Amniotic stem cell (primary cell): ENCODE data around the gene MOSMO.
"Not testable (repeated sequence)": the region's sequence is repeated elsewhere in the genome, so short reads cannot be mapped to it uniquely, and the experiment has no call there.

ENCODE experiments used
- DNase-seq: peaks from one replicate; lab custom pipeline; 2025; lab: John Stamatoyannopoulos, UW

The MOSMO gene

GRCh38 chr16:22003195-22003594 lies 4.7 kb upstream of the MOSMO start:
- no peak for DNase-seq

- DNase-seq = no peak
Measured at GRCh38 chr16:22004341-22004740, 3.6 kb upstream of the MOSMO start.

- no peak for DNase-seq
Measured at GRCh38 chr16:22005746-22006145, 2.2 kb upstream of the MOSMO start.

DNA sequence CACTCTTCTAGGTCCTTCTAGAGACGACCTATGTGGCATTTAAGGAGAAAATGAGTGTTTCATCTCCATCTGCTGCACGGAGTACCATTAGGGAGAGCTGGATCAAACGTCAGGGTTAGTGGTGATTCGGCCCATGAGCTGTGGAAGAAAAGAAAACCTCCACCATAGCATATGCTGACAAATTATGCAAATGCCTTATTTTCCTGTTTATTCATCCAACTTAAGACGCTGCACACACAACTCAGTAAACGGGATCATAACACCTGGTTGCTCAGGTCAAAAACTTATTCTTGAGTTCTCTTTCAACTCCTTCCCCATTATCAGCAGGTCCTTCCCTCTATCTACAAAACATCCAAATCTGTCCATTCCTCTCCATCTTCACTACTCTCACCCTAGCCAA lies 1.3 kb upstream of the MOSMO start:
- no peak for DNase-seq

DNA sequence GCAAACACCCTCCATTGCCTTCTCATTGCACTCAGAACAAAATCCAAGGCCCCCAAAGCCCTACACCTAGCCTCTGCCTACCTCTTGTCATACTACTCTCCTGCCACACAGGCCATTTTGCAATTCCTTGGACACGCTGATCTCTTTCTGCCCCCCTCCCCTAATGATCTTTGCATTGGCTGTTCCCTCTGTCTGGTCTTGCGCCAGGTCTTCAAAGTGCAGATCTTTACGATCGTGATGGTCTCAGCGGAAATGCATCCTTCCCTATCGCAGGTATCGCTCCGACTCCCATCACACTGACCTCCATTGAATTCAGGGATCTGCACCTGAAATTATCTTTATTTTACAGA lies 777 bp upstream of the MOSMO start:
- no peak for DNase-seq

GRCh38 chr16:22008215-22009059 lies 526 bp downstream of the MOSMO start:
- DNase-seq = no peak

GRCh38 chr16:22010902-22011301 lies 3.0 kb downstream of the MOSMO start:
- no peak for DNase-seq

DNA sequence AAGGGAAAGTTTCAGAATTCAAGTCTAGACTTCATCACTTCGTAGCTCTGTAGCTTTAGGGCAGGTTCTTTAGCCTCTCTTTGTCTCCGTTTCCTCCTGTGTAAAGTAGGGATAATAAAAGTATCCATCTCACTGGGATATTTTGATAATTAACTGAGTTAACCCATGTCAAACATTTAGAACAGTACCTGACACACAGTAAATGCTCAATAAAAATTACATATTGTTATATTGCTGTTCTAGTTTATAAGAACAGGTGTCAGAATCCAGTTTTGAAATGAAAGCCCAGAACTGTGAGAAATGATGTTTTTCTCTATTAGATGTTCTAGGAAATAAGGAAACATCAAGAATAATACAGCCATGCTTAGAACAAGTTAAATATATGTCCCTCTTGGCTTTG lies 4.3 kb downstream of the MOSMO start:
- no peak for DNase-seq

DNA sequence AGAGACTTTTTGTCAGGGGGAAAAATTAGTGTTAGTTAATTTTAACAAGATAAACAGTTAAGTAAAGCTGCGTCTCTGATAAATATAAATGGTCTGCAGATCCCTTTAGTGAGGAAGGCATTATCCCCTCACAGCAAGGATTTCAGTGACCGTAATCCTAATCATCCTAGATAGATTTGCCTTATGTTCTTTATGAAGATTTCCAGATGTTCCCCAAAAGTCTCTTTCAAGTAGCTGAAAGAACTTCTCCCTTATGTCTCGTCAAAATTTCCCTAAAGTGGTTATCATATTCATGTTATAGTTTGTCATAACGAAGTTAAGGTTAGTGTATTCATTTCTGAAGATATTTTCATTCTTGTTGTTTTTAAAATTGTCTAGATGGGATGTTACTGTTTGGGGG lies 5.6 kb downstream of the MOSMO start:
- no peak for DNase-seq

DNA sequence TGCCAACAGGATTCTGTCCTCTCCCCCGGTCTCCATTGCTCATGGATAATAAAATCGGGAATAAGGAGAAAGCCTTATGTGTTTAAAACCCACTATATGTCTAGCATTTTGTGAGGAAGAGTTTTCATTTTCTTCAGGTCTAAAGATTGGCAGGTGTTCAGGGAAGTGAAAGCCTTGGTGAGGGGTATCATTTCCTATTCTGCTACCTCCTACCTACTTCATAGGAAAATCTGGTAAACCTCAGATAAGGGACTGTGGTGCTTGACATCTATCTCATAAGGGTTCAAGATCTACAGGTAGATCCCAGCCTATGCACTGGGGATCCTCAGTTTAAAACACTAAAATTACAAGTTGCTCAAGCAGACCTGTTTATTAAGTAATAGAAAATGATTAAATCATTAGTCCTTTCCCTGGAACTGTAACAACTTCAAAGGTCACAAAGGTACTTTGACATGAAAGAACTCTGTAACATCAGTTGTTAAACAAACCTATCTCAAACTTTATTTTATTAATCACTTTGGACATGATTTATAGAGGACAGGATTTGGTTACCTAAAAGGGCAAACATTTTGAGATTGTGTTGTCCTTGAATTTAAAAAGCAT lies 6.5 kb downstream of the MOSMO start:
- no peak for DNase-seq

GRCh38 chr16:22016927-22017326 lies 9.0 kb downstream of the MOSMO start:
- no peak for DNase-seq

DNA sequence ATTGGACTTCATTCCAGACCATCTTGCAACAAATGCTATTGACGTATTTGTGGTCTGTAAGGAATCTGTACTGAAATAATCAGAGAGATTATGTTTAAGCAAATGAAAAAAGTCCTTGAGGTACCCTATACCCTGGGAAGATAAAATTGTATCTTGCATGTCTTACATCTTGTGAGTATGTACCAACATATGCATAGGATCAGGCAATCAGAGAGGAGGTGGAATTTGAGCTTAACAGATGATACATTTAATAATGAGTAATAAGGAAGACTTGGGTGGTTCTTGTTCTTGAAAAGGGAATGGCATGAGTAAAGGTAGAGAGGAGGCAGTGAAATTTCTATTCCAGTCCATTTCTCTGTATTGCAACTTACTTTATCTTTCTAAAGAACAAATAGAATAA lies 10.6 kb downstream of the MOSMO start:
- DNase-seq = no peak

GRCh38 chr16:22022151-22022550 lies 14.2 kb downstream of the MOSMO start:
- DNase-seq = no peak

GRCh38 chr16:22023505-22023904 lies 15.6 kb downstream of the MOSMO start:
- DNase-seq = no peak

GRCh38 chr16:22024785-22025184 lies 16.9 kb downstream of the MOSMO start:
- DNase-seq = not testable (repeated sequence)

GRCh38 chr16:22027633-22028032 lies 19.7 kb downstream of the MOSMO start:
- no peak for DNase-seq

DNA sequence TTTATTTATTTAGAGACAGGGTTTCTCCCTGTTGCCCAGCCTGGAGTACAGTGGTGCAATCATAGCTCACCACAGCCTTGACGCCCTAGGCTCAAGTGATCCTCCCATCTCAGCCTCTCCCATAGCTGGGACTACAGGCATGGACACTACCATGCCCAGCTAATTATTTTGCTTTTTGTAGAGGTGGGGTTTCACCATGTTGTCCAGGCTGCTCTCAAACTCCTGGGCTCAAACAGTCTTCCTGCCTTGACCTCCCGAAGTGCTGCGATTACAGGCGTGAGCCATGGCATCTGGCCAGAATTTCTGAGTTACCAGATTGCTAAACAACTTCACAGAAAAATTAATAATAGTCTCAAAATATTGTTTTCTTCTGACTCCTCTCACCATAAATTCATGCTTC lies 21.7 kb downstream of the MOSMO start:
- DNase-seq = no peak

GRCh38 chr16:22030087-22030812 lies 22.3 kb downstream of the MOSMO start:
- DNase-seq = no peak

- DNase-seq = no peak
Measured at GRCh38 chr16:22031483-22032083, 23.7 kb downstream of the MOSMO start.

GRCh38 chr16:22034503-22034902 lies 26.6 kb downstream of the MOSMO start:
- DNase-seq = no peak

DNA sequence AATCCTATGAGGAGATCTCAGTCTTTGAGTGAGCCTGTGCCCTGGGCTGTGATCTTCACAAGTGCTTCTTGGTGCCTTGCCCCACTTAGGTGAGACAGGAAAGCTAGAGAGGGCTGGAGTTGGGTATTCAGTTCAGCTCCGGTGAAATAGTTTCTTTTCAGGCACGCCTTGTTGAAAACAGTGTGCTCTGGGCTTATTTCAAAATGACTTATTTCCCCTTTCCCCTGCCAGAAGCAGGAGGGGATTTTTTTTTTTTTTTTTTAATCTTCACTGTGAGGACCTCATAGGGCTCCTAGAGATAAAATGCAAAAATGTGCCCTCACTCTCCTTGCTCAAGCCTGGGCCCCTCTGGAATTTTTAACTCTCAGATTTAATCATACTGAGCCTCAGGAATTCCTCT lies 27.2 kb downstream of the MOSMO start:
- DNase-seq = no peak

DNA sequence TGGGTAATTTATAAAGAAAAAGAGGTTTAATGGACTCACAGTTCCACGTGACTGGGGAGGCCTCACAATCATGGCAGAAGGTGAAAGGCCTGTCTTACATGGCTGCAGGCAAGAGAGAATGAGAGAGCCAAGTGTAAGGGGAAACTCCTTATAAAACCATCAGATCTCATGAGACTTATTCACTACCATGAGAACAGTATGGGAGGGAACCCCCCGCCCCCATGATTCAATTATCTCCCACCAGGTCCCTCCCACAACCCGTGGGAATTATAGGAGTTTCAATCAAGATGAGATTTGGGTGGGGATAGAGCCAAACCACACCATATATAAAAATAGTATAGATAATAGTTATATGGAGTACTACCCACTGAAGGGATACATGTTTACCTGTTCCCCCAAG lies 36.0 kb downstream of the MOSMO start:
- not testable (repeated sequence) for DNase-seq

DNA sequence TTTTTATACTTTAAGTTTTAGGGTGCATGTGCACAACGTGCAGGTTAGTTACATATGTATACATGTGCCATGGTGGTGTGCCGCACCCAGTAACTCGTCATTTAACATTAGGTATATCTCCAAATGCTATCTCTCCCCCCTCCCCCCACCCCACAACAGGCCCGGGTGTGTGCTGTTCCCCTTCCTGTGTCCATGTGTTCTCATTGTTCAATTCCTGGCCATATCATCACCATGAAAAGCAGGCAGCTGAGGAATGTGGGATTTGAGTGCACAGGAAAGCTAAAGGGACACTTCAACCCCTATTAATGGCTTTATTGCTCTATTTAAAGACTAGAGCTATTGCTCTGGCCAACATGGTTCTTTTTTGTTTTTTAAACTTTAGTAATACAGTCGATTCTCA lies 38.0 kb downstream of the MOSMO start:
- not testable (repeated sequence) for DNase-seq
